Bronchial epithelial cell (primary cell): ENCODE results near the gene METTL6. TPM values are rescaled to one million over a fixed set of nuclear protein-coding genes. Genes with fewer than 3 reads are reported as not detected.

Experiments
- DNase-seq: peaks from one replicate; pipeline ENCODE4 v3.0.0-alpha.2; 2010; ENCODE audit warnings: low read depth
- FAIRE-seq: peaks from 2 replicates; lab custom pipeline; 2011; peaks lifted over from hg19 to GRCh38; lab: Jason Lieb, UNC
- H3K27me3 ChIP-seq: 2 replicates; pipeline ENCODE4 v1.5.1; 2011; ENCODE audit warnings: low read length; ENCODE audit not compliant: control insufficient read depth, insufficient read depth
- H3K36me3 ChIP-seq: 2 replicates; pipeline ENCODE4 v1.5.1; 2011; ENCODE audit warnings: low read length; ENCODE audit not compliant: control insufficient read depth, insufficient read depth
- H3K4me3 ChIP-seq: 2 replicates; pipeline ENCODE4 v1.5.1; 2011; ENCODE audit warnings: mild to moderate bottlenecking, low read depth, low read length, control low read depth
- total RNA-seq: library from RNA; depleted of rRNA; stranded (reverse); fragments of >200 nt; gene quantifications from 2 replicates; pipeline ENCODE4 v1.2.1, GENCODE V29; 2014
- TF ChIP-seq, protein P1 (sequence below): IDR thresholded peaks from 2 replicates; pipeline ENCODE4 v1.5.1; 2011; ENCODE audit warnings: mild to moderate bottlenecking, moderate library complexity, low read length, control low read depth, inconsistent platforms; ENCODE audit not compliant: insufficient read depth, severe bottlenecking

The METTL6 gene, protein sequence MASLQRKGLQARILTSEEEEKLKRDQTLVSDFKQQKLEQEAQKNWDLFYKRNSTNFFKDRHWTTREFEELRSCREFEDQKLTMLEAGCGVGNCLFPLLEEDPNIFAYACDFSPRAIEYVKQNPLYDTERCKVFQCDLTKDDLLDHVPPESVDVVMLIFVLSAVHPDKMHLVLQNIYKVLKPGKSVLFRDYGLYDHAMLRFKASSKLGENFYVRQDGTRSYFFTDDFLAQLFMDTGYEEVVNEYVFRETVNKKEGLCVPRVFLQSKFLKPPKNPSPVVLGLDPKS
- 41.3 TPM in 2 replicates for total RNA-seq

DNA sequence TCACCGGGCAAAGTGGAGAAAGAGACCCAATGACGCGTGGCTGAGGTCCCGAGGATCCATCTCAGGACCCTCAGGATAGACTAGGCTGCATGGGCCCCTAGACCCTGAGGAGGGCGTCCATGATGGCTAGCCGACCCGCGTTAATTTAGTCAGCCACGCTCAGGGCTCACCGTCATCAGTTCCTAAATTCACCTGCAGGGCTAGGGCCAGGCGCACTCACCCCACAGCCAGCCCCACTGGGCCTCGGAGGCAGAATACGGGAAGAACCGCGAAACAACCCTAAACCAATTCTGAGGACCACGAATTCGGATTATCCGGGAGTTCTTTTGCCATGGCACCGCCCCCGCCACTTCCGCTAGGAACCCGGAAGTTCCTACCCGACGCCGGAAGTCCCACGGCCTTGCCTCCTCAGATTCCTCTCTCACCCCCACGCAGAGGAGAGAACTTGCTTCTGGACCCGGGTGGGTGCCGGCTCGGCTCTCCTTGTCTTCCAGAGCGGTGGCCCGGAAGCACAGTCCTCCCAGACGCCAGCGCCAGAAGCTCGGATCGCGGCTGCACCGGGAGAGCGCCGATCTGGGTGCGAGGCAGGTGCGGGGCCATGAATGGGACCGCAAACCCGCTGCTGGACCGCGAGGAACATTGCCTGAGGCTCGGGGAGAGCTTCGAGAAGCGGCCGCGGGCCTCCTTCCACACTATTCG, at the start of gene METTL6, which contains the start of gene EAF1:
TSS of gene METTL6 (minus strand) at position 363 of the 699 bp plus-strand sequence. CDS start 1,033 bp downstream, outside the sequence.
TSS of gene EAF1 (plus strand) at position 417 of the 699 bp plus-strand sequence. CDS start at position 599, 182 bp downstream.
- FAIRE-seq (no peak), DNase-seq (peak; percentile 55)
- H3K4me3 ChIP-seq, result peak within 1 kb of the TSS; percentile 93
- H3K27me3 ChIP-seq, result no peaks in the 10 kb centered on the region
- TF ChIP-seq, protein P1, sequence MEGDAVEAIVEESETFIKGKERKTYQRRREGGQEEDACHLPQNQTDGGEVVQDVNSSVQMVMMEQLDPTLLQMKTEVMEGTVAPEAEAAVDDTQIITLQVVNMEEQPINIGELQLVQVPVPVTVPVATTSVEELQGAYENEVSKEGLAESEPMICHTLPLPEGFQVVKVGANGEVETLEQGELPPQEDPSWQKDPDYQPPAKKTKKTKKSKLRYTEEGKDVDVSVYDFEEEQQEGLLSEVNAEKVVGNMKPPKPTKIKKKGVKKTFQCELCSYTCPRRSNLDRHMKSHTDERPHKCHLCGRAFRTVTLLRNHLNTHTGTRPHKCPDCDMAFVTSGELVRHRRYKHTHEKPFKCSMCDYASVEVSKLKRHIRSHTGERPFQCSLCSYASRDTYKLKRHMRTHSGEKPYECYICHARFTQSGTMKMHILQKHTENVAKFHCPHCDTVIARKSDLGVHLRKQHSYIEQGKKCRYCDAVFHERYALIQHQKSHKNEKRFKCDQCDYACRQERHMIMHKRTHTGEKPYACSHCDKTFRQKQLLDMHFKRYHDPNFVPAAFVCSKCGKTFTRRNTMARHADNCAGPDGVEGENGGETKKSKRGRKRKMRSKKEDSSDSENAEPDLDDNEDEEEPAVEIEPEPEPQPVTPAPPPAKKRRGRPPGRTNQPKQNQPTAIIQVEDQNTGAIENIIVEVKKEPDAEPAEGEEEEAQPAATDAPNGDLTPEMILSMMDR, result peak; percentile 11
- H3K36me3 ChIP-seq, result peaks cover 7% of the 10 kb centered on the region

DNA sequence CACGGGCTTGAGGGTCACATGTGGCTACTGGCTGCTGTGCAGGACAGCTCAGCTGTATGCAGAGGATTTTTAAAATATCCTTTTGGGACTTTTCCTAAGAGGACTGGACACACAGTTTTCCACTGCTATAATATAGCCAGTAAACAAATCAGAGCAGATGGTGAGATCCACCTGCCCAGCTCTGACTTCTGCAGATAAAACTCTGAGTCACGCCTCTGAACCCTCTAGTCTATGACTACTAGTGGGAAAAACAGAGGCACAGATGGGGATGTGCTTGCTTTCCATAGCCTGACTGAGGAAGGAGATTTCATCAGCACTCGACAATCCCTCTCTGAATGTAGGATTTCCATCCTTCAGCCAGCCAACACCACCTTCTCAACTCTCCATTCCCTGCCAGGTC, 49.0 kb upstream of the METTL6 start:
- DNase-seq (no peak), FAIRE-seq (no peak)
- no peaks in the 10 kb centered on the region for H3K27me3 ChIP-seq
- TF ChIP-seq, protein P1, result no peak
- H3K36me3 ChIP-seq, result no peaks in the 10 kb centered on the region
- H3K4me3 ChIP-seq, result no peak overlapping the region

DNA sequence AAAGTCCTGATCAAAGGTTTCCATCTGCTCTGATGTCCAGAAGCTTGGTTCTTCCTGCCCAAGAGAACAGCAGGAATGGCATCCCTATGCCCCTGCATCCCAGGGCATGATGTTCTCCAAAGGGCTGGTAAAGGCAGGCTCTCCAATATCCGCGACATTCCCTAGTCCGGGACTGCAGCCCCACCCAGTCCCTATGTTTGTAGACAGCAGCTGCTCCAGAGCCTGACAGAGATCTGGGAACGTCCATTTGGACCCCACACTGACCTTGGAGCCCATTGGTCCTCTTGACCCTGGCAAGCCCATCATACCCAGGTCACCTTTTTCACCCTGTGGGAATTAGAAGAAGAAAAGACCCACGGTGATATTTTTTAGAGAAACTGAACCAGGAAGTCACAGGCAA, 47.8 kb upstream of the METTL6 start:
- Histone ChIP-seq H3K4me3 (no peak overlapping the region), H3K27me3 (no peaks in the 10 kb centered on the region), H3K36me3 (no peaks in the 10 kb centered on the region)
- TF ChIP-seq, protein P1, result no peak
- FAIRE-seq (no peak), DNase-seq (no peak)

DNA sequence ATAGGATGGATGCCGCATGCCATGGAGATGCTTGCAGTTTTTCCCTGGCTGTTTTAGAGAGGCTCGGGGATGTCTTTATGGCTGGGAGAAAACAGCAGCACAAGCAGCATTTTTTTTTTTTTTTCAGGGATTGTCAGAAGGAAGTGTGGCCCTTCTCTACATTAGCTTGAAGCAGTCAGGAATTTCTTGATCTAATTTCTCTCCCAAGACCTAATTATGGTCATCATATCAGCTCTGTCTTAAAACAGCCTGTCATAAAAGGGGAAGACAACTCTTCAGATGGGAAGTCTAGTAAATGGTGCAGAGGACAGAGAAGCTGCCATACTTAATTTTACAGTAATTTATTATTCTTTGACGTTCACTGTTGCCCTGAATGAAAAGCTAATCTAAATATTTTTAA, 44.5 kb upstream of the METTL6 start:
- Histone ChIP-seq H3K27me3 (no peaks in the 10 kb centered on the region), H3K36me3 (no peaks in the 10 kb centered on the region), H3K4me3 (no peak overlapping the region)
- TF ChIP-seq, protein P1, result no peak
- FAIRE-seq (no peak), DNase-seq (no peak)

DNA sequence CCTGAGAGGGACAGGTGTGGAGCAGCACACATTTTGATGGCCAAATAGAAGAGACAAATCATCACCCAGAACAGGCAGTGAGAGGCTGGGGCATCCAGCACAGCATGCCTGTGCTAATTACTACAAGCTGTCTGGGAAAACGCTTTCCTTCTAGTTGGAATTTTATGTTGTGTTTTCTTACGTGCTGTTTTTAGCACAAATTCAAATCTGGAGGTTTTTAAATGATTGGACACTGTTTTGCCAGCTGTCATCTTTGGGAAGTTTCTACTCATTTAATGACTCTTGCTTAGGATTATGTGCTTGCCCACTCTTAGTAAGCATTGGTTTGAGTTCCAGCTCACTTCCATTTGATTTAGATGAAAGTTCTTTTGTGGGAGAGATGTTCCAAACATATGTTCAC, 43.5 kb upstream of the METTL6 start:
- FAIRE-seq (no peak), DNase-seq (no peak)
- Histone ChIP-seq H3K27me3 (no peaks in the 10 kb centered on the region), H3K36me3 (no peaks in the 10 kb centered on the region), H3K4me3 (no peak overlapping the region)
- TF ChIP-seq, protein P1, result no peak
